HG02763 (cell line): ENCODE results near the gene DYNC1H1.

Experiments used
- ATAC-seq: cut with Tn5 transposase; IDR thresholded peaks from one replicate; pipeline ENCODE4 v1.9.1; 2021; ENCODE audit warnings: mild to moderate bottlenecking, moderate library complexity; ENCODE audit not compliant: unreplicated experiment

DYNC1H1 gene

DNA sequence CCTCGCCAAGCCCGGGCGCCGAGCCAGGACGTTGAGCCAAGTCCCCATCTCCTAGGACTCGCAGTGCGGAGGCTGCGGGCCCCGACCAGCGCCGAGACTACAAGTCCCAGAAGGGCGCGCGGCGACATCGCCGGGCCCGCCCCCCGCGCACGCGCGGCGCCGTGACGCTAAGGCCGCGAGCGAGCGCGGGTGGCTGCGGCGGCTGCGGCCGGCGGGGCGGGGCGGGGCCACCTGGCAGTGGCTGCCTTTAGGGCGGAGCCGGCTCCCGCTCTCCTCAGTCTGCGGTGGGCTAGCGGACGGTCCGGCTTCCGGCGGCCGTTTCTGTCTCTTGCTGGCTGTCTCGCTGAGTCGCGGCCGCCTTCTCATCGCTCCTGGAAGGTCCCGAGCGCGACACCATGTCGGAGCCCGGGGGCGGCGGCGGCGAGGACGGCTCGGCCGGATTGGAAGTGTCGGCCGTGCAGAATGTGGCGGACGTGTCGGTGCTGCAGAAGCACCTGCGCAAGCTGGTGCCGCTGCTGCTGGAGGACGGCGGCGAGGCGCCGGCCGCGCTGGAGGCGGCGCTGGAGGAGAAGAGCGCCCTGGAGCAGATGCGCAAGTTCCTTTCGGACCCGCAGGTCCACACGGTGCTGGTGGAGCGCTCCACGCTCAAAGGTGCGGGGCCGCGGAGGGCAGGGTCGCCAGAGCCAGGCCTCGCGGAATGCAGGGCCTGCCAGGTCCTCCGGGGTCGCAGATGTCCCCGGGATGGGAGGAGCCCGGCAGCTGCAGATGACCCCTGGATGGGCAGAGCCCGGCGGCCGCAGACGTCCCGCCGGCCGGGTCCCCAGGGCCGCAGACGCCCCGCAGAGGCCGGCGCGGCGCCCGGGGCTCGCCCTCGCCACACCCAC lies at the start of gene DYNC1H1:
Gene DYNC1H1 (plus strand): TSS at position 277 of the 884 bp plus-strand sequence. CDS start 119 bp downstream, at position 396.
- peak; percentile 87 for ATAC-seq

DNA sequence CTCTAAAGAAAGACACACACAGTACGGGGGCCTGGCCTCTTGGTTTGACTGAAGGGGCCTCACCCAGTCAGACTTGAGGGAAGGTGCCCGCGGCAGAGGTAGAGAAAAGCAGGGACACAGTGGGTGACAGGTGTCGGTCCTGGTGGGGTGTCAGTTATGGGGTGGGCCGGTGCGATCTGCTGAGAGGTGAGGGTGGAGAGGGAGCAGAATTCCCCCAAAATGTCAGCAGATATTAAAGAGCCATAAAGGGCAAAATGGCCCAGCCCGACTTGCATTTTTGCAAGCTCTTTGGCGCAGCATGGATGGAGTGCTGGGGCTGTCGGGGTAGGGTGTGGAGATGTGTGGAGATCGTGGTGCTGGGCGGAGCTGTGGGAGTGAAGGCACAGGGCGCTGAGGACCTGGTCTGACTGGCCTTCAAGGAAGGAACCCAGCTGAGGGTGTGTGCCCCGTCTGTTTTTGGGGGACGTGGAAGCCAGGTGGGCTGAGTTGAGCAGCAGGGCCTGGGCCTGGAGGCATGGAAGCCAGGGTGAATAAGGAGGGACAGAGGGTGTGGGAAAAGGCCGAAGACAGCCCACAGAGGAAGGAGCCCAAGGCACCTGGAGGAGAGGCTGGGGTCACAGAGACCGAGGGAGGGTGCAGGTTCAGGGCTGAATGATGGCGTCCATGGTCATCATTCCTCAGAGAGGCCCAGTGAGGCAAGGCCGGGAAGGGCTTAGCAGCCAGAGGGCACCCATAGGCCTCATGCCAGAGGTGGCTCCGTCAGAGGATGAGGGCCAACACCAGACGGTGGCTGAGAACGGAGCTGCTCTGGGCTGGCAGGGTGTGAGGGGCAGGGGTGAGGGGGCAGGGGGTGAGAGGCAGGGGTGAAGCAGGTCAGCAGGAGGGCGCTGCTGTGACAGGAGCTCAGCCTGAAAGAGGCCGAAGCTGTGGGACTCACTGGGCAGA lies 48.2 kb upstream of the DYNC1H1 start:
- ATAC-seq, result no peak

DNA sequence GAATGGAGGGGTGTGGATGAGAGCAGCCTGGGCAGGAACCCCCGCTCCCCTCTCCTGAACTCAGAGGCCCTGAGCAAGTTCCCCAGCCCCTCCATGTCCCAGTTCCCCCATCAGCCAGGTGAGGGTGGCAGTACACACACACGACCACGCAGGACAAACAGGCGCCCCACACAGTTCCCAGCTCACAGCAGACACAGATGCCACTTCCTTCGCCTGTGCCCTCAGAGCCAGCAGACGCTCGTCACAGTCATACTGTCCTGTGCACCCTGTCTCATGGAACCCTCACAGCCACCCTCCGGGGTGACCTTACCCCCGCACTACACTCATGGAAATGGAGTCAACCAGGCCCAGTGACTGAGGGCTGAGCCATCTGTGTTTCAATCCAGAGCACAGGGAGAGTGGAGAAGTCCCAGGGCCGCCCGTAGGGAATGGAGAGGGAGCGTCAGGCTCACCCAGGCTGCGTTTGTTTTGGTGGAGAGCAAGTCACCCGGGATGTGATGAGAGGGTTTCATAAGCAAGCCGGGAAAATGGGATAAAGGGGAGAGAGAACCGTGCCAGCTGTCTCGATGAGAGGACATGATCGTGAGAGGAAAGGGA lies 47.5 kb upstream of the DYNC1H1 start:
- ATAC-seq, result no peak

DNA sequence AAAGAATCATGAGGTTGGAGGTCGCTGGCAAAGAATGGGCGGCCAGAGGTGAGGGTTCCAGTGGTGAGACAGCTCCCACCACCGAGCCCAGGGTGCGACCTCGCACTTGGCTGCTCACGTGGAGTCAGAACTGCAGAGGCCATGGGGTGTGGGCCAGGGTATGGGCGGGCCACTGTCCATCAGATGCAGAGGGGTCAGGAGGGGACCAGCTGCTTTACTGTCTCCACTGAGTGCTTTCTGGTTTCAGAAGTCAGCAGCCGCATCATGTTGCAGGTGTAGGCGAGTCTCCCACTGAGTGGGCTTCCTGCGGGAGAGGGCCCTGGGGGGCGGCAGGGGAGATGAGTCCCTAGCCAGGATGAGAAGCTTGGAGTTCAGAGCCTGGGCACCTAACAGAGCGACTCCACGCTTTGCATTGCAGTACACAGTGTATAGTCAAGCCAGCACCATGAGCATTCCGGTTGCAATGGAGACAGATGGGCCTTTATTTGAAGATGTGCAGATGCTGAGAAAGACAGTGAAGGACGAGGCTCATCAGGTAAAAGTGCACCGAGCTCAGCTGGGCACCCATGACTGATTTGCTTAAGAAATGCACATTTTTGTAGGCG lies 46.9 kb upstream of the DYNC1H1 start:
- ATAC-seq, result no peak

DNA sequence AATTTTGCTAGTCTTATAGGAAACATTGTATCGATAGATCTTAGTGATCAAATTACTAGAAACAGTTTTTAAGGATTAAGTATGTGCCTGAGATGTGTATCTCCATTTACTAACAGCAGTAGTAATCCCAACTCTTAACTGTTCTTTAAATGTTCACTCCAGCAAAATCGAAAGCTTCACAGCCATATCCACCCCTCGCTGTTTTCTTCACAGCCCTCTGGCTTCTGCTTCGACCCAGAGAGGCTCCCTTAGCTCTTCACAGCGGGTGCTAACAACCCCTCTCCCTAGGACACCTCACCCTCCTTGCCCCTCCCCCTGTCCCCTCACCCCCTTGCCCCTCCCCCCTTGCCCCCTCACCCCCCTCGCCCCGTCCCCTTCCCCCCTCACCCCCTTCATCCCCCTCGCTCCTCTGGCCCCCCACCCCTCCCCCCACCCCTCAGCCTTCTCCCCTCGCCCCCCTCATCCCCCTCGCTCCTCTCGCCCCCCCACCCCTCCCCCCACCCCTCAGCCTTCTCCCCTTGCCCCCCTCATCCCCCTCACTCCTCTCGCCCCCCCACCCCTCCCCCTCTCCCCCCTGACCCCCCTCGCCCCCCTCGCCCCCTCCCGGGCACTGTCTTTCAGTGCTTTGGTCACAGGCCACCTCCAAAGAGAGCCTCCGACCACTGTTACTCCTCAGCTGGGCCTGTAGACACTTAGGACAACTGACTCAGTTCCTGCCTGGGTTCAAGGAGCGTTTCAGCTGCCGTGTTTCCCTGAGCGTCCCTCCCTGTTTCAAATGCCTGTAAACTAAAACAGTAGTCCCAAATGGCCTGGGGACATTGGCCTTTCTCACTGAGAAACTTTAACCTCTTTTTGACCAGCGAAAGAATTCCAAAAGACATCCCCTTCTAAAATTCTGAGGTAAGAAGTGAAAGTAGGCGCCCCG lies 46.0 kb upstream of the DYNC1H1 start:
- ATAC-seq, result no peak

DNA sequence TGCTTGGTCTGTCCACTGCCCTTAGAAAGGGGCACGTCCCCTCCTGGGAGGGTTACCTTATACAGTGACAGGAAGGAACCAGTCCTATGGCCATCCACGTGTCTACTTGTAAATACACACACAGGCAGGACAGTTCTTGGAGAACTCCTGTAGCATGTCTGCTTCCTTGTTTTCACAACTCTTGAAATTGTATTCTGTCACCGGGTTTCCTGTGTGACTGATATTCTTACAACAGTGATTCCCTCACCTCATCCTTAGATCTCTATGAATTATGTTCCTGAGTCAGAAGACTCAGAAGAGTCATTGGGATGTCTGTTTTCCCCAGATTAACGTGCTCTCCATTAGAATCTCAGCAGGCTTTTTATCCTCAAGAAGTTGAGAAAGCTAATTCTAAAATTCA lies 44.1 kb upstream of the DYNC1H1 start:
- ATAC-seq, result no peak

DNA sequence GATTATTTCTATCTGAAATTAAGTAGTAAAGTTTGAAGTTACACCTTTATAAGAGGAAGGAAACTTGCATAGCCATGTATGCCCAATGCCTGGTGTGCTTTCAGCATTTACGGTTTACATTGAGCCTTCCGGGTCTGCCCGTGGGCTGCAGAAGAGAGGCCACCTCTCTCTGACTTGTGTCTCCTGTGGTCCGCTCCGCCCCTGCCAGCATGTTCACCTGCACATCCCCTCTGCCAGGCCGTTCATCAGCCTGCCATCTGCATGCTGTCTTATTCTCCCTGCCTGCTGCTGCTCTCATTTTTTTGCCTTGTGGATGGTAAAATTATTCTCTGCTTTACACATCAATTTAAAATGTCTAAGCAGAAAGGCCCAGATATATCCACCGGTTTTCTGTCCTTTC lies 41.5 kb upstream of the DYNC1H1 start:
- ATAC-seq, result no peak

DNA sequence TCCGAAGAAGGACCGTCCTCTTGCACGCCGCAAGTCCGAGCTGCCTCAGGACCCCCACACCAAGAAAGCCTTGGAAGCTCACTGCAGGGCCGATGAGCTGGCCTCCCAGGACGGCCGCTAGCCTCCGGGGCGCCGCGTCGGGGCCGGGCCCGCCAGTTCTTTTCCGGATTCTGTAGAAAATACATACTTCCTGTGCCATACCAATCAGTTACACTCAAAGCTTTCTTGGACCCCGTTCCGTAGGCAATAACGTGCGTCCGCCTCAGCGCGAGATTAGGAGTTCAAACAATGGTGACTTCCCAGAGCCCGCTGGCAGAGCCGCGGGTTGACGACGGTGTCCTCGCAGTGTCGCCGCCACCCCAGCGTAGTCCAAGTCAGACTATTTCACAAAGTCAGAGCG lies 39.2 kb upstream of the DYNC1H1 start:
- no peak for ATAC-seq

DNA sequence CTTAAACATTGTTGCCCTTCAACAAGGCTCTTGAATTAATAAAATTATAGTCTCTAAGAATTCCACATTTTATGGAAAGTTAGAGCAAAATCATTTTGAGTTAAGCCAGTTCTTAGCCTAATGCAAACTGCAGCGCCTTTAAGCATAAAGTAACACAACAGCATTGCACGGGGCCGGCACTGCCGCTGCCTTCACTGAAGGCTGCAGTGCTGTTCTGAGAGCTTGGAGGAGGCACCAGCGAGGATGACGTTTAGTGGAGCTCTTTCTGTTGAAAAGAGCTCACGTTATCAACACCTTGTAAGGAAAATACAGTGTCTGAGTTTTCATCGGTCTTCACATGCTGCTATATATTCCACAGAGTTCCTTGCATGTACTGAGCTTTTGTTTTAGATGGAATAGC lies 38.3 kb upstream of the DYNC1H1 start:
- no peak for ATAC-seq

DNA sequence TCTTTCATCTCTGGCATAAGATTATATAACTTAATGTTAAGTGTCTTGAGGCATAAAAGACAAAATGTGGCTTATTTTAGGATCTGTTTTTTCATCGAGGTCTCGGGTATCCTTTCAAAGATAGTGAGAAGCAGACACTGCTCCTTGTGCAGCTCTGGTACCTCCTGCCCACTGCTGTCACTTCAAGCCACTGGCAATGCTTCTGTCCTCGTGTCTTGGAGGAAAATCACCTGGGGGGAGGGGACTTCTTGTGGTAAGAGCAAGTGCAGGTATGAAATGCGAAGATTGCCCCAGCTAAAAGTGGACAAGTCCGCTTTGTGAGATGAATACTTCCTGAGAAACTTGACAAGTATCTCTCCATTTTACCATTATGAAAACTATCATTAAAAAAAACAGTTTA lies 37.8 kb upstream of the DYNC1H1 start:
- no peak for ATAC-seq

DNA sequence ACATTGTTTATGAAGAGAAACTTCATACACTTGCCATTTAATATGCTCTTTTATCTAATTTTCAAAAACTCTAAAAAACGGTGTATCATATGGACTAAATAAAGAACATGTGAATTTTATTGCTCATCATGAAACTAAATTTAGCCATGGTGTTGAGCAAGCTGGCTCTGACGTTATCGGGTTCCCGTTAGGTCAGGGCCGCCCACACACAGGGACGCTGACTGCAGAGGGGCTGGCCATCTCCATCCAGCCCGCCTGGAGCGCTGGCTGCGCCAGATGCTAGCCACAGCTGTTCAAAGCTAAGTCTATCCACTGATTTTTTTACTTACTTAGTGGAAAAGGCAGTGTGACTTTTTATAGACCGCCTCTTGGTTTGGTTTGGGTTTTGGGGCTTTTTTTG lies 36.5 kb upstream of the DYNC1H1 start:
- no peak for ATAC-seq

DNA sequence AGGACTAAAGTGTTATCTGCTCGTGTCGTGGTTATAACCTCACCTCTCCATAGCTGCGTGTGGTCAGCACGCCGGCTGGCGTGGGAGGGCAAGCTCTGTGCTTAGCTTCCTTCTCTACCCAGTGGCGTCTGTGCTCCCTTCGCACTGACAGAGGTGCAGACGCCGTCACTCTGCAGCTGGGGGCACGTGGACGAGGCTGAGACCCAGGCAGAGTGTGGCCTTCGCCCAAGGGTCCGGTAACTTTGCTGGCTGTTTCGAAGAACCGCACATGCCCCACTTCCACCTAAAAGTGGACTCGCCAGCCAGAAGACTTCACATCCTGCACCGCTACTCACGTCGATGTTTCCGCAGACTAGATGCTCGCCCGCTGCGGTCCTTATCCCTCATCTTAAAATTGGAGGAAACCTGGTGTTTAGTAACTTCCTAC lies 35.9 kb upstream of the DYNC1H1 start:
- ATAC-seq, result no peak

DNA sequence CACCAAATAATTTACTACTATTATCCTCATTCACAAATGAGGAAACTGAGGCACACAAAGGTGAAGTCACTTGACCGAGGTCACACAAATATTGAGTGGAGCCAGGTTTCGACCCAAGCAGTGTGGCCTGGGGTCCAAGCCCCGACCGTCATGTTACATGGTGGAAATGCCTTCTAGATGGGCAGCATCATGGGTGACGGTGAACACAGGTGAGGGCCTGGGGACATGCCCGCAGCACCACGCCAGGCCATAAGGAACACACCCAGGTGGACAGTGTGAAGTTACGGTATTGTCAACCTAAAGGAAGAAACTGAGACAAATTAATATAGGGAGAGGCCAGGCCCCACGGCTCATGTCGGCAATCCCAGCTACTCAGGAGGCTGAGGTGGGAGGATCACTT lies 35.3 kb upstream of the DYNC1H1 start:
- no peak for ATAC-seq

DNA sequence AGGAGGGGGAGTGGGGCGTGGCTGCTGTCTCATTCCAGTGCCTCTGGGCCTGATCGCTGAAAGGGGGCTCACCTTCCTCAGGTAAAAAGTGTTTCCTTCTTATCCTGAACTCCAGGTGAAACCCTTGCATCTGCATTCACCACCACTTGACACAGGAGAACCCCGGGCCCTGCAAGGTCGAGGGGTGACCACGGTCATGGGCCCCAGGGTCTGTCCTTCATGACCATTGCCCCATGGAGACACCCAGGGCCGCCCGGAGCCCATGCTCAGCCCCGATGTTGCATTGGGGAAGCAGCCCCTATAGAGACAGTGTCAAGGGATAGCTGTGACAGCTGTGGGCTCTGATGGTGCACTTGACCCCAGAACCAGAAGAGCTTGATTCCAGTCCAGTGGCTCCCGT lies 34.4 kb upstream of the DYNC1H1 start:
- ATAC-seq, result no peak

DNA sequence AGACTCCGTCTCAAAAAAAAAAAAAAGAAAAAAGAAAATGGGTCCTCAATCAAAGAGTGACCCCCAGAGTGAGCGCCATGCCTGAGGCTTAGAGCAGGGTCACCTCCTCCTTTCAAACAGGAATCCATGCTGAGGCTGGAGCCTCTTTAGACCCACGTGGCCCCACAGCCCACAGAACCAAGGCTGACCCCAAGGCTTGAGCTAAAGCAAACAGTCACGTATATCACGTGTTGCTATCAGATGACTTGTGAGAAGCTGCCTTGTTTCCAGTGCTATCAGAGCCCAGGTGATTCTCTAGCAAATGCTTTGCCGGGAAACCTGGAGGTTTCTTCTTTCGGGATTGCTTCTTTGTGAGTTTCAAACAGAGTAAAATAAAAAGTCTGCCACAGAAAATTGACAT lies 31.7 kb upstream of the DYNC1H1 start:
- ATAC-seq, result no peak

DNA sequence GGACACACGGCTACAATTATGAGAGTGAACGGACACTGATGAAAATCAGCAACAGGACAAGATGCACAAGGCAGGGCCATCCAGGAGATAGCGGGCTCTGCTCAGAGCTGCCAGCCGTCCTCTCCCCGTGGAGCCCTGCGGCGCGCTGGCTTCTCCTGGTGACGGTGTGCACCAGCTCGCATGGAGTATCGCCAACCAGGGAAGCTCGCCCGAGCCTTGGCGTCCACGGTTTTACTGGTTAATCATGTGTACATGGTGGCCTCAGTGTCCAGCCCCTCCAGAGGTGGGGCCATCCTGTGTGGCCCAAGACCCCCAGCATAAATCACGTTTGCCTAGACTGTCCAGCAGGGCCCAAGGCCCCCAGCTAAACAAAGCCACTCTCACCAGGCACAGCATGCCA lies 31.2 kb upstream of the DYNC1H1 start:
- ATAC-seq, result no peak

DNA sequence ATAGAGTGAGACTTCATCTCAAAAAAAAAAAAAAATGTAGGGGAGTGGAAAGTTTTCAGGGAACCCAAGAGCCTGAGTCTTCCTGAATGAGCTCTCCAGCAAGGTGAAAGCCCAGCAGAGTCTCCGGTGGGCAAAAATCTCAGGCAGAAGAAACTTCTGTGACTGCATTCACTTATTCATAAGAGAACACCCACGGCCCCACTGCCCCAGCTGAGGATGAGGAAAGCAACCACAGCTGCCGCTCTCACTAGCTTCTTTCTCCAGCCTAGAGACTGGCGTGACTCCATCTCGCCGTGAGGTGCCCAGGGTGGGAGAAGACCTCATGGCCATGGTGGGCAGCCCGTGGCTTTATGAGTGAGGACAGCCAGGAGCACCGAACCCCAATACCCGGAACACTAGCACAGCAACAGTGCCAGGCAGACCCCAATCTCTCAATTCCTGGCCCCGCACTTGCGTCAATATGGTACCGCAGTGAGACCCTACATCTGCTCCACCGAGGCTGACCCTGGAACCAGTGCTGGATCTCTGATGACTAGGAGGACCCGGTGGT lies 29.7 kb upstream of the DYNC1H1 start:
- ATAC-seq, result no peak

DNA sequence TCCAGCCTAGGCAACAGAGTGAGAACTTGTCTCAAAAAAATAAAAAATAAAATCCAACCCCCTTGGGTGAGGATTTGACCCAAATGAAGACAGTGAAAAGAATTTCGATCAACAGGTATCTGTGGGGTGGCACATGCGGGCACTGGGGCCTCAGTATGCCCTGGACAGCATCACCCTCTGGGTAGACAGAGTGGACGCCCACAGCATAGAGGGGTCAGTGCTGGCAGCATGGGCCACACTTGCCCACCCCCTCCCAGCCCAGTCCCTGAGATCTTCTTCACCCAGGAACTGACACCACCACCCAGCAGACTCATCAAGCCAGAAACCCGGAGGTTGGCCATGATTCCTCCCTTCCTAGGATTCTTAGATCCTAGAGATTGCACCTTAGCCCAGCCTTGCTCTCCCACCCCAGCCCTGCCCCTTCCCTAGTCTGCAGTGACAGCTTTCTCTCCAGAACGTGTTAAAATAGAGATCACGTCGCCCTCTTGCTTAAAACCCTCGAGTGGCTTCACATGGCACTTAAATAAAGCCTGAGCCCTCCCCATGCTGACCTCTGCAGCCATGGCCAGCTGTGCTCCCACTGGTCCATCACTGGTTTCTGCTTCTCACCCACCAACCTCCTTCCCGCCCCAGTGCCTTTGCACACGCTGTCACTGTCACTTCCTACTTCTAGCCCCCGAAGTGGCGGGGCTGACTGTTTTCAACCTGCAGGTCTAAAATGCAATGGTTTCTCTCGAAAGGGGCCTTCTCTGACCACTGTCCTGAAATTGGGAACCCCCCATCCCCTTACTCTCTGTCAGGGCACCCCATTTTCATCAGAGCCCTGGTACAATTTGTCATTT lies 26.2 kb upstream of the DYNC1H1 start:
- no peak for ATAC-seq
